Hepatocyte (in vitro differentiated cells): ENCODE results near the gene FBXO46.

ENCODE experiments used
- EZH2 ChIP-seq: fragments of 200-600 bp; sonication (generic); IDR thresholded peaks from 2 replicates; pipeline ENCODE4 v1.6.1; 2016; ENCODE audit warnings: antibody characterized with exemption, mild to moderate bottlenecking, borderline replicate concordance
- EZH2phosphoT487 ChIP-seq: fragments of 200-600 bp; sonication (generic); IDR thresholded peaks from one replicate; pipeline ENCODE4 v1.6.1; 2018; ENCODE audit warnings: antibody characterized with exemption, mild to moderate bottlenecking, low read depth, moderate library complexity; ENCODE audit not compliant: unreplicated experiment, severe bottlenecking
- TF ChIP-seq, protein P1 (sequence below): fragments of 200-600 bp; sonication (generic); IDR thresholded peaks from 2 replicates; pipeline ENCODE4 v1.5.1; 2016; ENCODE audit warnings: antibody characterized with exemption, mild to moderate bottlenecking; ENCODE audit not compliant: poor library complexity

DNA sequence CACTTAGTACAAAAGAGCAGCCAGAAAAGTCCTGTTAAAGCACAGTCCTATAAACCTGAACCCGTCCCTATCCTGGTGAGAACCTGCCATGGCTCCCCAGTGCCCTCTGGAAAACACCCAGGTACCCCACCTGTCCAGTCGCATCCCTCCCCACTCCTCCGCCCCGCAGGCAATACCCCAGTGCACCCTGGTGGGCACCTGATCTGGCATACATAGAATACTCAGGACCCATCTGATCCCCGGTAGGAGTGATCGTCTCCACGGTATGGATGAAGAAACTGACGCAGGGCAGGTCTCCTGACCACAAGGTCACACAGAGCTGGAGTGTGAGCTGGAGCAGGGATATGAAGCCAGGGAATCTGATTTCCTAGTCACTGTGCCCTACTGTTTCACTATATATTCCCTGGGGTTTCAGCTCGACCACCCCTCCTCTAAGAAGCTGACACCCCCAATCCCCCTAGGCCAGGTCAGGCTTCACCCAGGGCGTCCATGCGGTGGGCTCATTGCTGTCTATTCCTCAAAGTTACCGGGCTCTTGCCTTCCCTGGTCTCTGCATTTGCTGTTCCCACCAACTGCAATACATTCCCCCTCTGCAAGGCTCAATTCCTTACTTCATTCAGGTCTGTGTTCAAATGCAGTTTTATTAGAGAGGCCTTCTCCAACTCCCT lies 12.6 kb downstream of the FBXO46 start:
- TF ChIP-seq, protein P1, sequence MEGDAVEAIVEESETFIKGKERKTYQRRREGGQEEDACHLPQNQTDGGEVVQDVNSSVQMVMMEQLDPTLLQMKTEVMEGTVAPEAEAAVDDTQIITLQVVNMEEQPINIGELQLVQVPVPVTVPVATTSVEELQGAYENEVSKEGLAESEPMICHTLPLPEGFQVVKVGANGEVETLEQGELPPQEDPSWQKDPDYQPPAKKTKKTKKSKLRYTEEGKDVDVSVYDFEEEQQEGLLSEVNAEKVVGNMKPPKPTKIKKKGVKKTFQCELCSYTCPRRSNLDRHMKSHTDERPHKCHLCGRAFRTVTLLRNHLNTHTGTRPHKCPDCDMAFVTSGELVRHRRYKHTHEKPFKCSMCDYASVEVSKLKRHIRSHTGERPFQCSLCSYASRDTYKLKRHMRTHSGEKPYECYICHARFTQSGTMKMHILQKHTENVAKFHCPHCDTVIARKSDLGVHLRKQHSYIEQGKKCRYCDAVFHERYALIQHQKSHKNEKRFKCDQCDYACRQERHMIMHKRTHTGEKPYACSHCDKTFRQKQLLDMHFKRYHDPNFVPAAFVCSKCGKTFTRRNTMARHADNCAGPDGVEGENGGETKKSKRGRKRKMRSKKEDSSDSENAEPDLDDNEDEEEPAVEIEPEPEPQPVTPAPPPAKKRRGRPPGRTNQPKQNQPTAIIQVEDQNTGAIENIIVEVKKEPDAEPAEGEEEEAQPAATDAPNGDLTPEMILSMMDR: no peak
- TF ChIP-seq EZH2 (no peak), EZH2phosphoT487 (no peak)
